Adrenal gland (tissue), 5 donors: Measurements from ENCODE around the gene BCAS3.

Source experiments
- CTCF ChIP-seq, 6 experiments: fragments of 450-650 bp in 4 of 6; fragments of 200-600 bp in 2 of 6; sonication (generic) in 1 of 6; IDR thresholded peaks; 1 replicate in 5 of 6; 2 replicates in 1 of 6; pipeline versions ENCODE4 v1.5.1 to v1.8.0; 2016 to 2021; ENCODE audit warnings: antibody characterized with exemption in 6 of 6, mild to moderate bottlenecking in 2 of 6, moderate library complexity in 1 of 6
- POLR2A ChIP-seq, 2 donors: fragments of 450-650 bp; IDR thresholded peaks; one replicate each; pipeline ENCODE4 v1.6.1; 2017; ENCODE audit warnings: antibody characterized with exemption in 2 of 2, mild to moderate bottlenecking in 2 of 2, moderate library complexity in 1 of 2
- donor health status: DM: no; HTN: no; CAD: no.

- TF ChIP-seq CTCF (IDR thresholded peaks at IDR 0.05) (no peak), POLR2A (IDR thresholded peaks at IDR 0.05) (no peak)
These were observed 339.8 kb downstream of the BCAS3 start for GRCh38 chr17:61017317-61018006.
